Smooth muscle cell of the brain vasculature (primary cell): ENCODE results near the gene CHD9.
A peak's percentile ranks its signal among the peaks of the same experiment; 100 is the strongest.
"Not testable (repeated sequence)": the region's sequence is repeated elsewhere in the genome, so short reads cannot be mapped to it uniquely, and the experiment has no call there.

Source experiments
- DNase-seq: peaks from one replicate; pipeline ENCODE4 v3.0.0-alpha.2; 2012; ENCODE audit warnings: low read depth, low spot score

The CHD9 gene

DNA sequence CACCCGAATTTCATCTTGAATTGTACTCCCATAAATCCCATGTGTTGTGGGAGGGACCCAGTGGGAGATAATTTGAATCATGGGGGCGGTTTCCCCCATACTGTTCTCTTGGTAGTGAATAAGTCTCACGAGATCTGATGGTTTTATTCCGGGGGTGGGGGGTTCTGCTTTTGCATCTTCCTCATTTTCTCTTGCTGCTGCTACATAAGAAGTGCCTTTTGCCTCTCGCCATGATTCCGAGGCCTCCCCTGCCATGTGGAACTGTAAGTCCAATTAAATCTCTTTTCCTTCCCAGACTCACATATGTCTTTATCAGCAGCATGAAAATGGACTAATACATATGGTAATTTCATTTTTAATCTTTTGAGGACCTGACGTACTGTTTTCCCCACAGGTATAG lies 20.7 kb downstream of the CHD9 start:
- not testable (repeated sequence) for DNase-seq

DNA sequence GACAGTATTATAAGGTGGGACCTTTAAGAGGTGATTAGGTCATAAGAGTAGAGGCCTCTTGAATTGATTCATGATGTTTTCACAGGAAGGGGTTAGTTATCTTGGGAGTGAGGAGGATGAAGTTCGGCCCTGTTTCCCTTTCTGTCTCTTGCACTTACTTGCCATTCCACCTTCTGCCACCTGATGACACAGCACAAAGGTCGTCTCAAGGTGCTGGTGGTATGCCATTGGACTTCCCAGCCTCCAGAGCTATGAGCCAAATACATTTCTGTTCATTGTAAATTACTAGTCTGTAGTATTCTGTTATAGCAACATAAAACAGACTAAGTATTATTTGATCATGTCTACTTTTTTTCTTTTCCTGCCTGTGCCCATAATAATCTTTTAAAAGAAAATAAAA lies 23.5 kb downstream of the CHD9 start:
- no peak for DNase-seq

DNA sequence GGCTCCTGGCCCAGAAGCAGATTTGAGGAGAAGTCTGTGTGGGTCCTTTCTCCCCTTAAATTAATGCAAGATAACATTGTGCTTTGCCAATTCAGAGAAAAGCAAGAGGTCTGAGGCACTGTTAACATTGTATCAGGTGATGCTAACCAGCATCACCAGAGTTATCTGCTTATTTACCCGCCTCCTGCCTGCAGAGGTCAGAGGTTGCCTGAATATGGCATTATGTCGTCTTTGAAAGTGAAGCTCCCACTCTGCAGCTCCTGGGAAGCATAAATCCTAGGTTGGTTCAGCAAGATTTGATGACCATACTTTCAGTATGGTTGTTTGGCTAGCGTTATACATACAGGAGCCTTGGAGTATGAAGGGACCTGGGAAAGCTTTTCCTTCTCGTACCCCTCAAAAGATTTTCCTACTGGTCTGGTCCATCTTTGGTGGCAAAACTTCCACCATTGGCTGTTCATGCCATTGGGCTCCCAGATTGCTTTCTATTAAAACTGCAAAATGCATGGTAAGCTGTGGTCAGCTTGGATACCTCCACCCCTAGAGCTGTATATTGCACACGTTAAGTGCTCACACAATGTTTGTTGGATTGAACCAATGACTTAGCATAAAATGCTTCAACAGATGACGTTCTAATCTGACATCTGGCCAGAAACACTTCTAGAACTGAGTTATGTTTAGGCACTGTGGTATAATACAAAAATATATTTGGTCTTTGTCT lies 24.1 kb downstream of the CHD9 start:
- no peak for DNase-seq

DNA sequence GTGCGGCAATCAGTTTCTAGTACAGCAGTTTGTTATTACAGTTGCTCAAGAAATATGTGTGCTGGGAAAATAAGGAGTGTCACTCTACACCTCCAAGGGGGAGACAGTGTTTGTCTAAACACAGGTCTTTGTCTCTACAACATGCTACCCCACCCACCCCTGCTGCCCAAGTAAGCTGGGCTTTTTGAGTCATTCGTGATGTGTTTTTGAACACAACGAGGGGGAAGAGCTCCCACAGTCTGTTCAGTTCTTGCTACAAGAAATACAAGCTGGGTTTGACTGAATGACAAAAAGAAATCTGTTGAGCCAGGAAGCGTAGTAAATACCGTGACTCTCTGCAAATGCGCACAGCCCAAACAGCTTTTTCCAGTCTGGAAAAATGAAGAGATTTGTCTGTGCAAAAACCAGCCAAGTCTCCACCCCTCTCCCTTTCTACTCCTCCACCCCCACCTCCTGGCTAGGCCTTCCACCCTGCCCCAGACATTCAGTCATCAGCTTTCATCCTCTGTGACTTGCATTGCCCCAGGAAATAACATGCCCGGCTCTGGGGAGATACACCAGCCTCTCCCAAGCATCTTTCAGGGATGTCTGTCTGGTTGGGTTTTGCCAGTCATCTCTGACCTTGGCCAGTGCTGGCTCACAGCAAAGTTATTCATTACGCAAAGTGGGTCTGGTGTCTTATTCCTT lies 25.7 kb downstream of the CHD9 start:
- no peak for DNase-seq

DNA sequence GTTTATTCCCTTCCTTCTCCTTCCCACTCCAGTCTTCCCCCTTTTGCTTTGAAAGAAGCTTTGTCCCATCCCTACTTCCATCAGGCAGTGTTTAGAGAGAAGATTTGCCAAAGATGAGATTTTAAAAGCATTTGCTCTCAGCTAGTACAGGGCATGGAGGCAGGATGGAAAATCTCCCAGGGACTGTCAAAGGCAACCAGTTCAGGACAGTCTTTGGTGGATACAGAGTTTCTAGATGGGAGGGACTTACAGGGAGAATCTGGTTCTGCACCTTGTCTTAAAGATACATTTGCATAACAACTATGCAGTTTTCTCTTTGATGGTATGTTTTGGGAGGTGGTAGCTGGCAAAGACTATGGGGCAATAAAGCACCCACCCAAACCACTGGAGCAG lies 26.2 kb downstream of the CHD9 start:
- DNase-seq: no peak

DNA sequence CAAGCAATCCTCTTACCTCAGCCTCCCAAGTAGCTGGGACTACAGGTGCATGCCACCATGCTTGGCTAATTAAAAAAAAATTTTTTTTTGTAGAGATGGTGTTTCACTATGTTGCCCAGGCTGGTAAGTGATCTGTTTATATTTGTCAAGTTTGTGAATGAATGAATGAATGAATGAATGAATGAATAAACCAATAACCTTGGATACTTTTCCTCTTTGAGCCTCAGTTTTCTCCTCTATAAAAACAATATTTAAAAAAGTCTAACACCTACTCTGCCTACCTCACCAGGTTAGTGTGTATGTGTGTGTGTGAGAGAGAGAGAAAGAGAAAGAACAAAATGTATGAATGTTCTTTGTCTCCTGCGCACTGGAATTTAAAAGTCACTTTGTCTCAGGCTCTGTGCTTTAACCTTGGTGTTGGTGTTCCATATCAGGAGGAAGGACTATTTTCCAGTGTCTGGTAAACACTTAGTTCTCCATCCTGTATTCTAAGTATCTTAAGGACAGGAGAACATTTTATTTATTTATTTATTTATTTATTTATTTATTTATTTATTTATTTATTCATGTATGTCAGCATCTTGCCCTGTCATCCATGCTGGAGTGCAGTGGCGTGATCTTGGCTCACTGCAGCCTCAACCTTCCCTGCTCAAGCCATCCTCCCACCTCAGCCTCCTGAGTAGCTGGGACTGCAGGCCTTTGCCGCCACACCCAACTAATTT lies 27.1 kb downstream of the CHD9 start:
- no peak for DNase-seq

DNA sequence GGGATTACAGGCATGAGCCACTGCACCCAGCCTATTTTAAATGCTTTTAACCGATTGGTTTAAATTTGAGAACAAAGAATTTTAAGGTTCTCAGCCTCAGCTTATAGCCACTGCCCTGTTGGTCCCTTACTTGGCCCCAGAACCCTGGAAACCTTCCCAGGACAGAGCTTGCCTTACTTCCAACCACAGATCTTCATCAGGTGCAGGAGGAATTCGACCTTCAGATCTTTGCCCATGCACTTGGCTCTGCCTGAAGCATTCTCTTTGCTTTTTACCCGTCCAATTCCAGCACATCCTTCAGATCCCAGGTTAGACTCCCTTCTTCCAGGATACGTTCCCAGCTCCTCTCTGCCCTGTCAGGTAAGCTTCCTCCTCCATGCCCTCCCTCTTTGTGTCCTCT lies 27.7 kb downstream of the CHD9 start:
- DNase-seq: no peak

DNA sequence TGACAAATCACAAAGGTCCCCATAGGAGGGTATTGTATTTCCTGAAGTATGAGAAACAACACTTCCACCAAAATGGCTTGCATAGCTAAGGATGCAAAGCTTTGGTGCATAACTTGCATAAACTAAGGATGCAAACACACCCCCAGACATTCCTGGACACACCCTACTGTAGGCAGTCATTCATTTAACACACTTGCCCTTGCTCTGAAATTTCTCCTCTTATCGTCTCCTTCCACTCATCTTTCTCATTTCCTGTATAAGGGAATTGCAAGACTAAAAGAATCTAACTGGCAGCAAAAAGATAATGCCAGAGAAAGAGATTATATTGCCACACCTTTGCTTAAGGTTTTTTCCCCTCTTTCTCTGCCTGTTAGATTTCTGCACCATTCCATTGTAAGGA lies 28.3 kb downstream of the CHD9 start:
- no peak for DNase-seq

DNA sequence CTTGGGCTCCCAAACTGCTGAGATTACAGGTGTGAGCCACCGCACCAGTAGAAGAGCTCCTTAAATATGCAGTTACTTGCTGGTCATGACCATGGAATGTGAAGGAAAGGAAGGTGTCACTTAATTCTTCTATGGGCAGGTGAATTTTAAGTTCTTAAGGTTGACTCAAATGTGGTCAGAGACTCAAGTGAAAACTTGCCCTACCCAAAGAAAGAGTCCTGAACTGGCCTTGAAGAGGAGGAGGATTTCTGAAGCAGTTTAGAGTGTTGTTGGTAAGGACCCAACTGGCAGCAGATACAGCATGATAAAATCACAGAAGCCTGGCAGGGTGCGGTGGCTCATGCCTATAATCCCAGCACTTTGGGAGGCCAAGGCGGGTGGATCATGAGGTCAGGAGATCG lies 29.4 kb downstream of the CHD9 start:
- no peak for DNase-seq

DNA sequence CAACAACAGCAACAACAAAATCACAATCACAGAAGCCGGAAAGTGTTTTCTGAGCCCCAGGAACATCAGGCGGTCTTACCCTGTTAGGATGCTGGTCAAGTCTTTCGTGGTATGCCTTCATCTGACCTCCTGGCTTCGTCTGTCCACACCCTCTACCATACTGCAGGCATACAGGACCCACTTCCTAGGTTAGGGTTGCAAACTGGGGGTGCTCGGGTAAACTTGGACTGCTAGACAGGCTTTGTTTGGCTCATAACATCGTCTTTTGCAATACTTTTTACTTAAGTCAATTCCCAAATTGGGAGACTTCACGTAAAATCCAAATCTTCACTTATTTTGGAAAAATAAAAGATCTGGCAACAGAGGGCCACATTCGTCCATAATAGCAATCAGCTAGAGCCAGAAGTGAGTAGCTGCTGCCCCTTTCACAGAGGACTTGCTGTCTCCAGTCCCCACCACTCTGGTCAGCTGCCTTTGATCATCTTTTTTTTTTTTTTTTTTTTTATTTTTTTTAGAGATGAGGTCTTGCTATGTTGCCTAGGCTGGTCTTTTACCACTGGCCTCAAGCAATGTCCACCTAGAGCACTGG lies 30.0 kb downstream of the CHD9 start:
- no peak for DNase-seq

DNA sequence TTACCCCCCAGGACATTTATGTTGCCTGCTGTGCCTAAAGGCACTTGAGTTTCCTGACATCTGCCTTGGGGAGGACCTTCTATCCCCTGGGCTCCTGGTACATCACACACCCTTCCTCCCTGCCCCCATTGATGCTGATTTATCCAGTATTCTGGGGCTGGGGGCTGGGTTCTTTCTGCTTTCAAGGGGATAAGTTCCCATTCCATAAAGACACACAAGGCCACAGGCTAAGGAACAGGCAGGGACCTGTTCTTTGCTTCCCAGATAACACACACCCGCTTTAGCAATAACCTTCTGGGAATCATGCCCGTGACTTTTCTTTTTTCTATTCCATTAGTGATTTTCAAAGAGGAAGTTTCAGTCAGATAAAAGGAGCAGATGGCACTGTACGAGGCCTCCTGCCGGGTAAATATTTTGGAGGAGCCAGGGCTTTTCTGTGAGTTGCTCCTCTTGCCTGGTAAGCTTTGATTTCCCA lies 30.6 kb downstream of the CHD9 start:
- no peak for DNase-seq

DNA sequence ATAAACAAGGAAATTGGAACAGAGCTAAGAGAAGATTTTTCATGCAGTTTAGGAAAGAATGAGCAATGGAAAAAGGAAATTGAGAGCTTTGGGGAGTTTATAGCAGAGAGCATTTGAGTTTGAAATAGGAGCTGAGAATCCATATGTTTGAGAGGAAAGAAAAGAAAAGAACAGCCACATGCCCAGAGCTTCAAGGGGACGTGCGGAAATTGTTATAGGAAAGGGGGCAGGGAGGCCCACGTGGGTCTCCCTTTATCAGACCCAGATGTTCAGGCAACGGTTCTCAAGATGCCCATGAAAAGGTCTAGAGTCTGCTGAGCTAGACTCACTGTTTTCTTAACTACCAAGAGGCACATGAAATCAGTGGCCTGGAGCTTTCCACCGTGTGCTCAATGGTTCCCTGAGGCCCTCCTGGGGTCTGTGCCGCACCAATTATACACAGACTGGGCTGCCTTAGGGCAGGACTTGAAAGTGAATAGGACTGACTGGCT lies 31.2 kb downstream of the CHD9 start:
- peak; percentile 47 for DNase-seq

DNA sequence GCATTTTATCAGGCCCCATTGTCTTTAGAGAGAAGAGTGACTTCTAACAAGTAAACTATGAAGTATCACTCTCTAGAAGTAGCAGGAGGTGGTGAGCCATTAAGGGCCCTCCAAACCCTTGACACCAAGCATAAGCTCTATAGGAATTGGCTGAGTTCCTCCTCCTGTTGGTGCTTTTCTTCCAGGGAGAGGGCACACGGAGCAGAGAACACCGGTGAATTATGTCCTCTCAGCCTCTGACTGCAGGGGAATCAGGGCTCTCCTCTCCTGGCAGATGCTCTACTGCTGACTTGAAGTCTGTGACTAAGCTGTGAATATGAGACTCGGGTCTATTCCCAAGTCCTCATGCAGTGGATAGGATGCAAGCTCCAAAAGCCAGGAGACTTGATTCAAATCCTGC lies 32.3 kb downstream of the CHD9 start:
- DNase-seq: no peak

DNA sequence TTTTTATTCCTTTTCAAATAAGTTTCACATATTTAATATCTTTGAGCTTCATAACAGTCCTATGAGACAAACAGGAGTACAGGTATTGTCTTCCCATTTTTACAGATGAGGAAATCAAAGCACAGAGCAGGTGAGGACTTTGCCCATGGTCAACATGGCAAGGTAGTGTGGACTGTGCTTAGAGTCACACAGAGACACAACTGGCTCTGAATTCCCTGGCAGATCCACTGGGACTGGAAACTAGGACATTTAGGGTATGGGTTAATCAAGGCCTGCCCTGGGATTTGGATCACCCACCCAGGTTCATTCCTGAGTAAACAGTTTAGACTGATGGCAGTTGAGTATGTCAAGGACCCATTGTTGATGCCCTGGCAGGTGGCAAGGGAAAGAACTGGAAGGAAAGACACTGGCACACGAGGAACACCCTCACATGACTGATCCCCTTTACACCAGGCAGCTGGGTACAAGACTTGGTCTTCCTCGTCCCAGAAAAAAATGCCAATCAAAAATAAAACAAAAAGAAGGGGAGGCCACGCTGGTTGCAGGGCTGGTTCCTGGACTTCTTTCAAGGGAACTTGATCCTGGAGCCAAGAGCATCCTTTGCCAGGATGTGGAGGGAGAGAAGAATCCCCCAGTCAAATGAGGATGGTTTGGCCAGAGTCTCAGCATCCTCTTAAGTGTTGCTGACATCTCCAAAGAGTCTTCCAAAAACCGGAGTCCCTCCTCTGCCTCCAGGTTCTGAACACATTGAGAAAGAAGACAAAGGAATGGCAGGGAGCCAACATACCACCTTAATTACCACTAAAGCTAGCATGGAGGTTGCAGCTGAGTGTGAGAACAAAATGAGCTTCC lies 34.9 kb downstream of the CHD9 start:
- no peak for DNase-seq

DNA sequence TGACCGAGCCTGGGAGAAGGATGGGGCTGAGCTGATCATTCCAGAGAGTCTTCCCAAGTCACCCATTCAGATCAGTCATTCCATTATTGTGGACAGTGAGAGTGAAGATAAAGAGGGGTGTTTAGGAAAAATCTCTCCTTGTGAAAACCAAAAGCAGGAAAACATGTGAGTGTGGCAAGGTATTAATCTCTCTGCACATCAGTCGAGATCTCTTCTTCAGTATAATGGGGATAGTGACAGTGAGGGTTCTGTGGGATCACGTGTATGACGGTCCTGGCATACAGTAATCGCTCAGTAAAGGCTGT lies 35.4 kb downstream of the CHD9 start:
- DNase-seq: no peak

DNA sequence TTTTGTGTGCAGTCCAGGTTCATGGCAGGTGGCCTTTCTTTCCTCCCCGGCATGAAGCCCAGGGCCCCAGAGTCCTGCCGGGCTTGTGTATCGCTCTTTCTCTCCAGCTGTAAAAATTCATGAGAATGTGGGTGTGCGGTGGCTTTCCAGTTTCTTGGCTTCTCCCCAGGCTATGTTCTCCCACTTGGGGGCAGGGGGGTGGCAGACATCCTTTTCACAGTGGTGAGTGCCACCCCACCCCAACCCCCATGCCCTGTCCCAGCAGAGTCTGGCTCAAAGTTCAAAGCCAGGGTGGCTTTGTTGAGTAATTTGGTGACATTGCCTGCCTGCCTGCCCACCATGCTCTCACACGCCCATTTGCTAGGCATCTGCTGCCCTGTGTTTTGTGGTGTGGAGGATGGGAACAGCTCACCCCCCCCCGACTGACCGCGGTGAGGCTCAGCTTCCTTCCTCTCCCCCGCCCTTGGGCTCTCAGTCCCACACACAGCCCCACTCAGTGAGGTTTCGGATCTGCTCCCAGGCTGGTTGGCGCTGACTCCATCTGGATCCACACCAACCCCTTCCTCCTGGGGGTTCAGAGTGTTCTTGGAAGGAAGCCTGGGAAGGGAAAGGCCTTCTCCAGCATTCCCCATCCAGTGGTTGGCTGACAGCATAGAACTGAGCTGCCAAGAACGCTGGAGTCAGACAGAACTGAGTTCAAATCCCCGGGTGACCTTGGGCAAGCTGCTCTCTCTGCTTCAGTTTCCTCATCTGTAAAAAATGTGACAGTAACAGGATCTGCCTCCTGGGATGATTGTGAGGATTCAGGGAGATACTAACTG lies 36.0 kb downstream of the CHD9 start:
- DNase-seq: peak; percentile 99

DNA sequence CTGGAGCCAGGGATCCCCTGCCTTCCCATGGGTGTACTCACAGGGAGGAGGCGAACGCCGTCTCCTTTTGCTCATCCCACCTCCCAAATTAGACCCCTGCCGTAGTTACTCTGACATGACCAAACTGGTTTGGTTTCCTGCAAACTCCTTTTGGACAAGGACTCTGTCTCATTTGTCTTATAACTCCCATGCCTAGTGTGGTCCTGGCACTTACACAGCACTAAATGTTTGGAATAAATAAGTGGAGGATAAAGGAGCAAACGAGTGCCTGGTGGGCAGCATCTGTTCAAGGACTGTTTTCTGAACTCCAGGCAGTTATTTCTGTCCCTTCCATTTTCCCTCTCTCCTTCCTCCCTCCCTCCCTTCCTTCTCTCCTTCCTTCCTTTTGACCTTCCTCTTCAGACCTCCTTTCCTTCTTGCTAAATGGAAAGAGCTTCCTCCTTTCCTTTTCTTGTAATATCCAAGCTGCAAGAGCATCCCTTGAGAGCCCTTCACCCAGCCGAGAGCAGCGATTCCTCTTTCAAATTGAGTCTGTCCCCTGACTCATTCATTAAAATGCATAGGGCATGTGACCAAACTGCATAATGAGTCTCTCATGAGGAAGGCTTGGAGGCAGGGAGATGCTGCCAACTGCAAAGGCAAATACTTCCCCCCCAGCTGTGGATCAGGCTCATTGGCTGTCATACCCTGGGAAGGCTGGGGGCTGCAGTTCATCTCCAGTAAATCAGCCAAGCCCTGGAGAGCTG lies 36.8 kb downstream of the CHD9 start:
- peak; percentile 58 for DNase-seq

DNA sequence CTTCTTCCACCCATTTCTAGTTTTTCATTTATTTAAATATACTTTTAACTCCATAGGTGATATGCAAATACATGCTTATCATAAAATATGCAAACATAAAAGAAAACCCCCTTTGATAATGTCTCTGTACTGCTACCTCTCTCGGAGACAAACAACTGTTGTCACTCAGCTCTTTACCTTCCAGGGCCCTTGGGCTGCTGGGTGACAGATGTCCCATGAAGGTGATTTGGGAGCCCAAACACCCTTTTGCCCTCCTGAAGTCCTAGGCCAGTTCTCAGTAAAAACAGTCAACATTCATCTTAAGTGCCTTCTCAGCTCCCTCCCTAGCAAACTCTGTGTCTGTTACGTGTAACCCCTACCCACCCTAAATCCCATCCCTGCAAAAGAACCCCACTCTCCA lies 37.5 kb downstream of the CHD9 start:
- no peak for DNase-seq

DNA sequence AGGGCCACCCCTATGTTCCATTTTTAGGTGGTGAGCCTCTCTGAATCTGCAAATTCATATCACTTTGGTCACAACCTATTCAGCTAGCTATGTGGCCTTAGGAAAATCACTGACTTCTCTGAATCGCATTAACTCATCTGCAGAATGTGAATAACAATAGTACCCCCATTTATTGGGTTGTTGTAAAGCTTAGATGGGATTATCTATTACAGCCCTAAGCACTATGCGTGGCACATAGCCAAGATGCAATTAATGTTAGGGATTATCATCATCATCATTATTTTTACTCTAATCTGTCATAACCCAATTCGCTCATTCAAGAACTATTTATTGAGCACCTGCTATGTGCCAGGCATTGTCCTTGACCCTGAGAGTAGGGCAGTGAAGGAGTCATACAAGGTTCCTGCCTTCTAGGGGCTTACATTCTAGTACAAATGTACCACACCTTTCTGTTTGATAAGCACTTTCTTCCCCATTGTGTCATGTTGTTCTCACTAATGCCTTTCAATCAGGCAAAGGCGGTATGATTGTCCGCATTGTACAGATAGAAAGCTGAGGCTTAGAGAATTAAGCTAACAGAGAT lies 38.5 kb downstream of the CHD9 start:
- DNase-seq: no peak
